Measurements from ENCODE around the gene CHODL.

CHODL gene

GRCh38 chr21:18265944-18266343 is 21.3 kb downstream of the CHODL start:
- no peaks in the 10 kb centered on the region for H3K27me3 Mint-ChIP-seq
- no peaks in the 10 kb centered on the region for H3K36me3 Mint-ChIP-seq (ENCODE audit: low read depth)
- no peak overlapping the region for H3K27ac Mint-ChIP-seq
- no peaks in the 10 kb centered on the region for H3K4me1 Mint-ChIP-seq
- H3K9me3 Mint-ChIP-seq = no peaks in the 10 kb centered on the region
- no peak for DNase-seq
- no peak for ATAC-seq
- H3K4me3 Mint-ChIP-seq = no peak overlapping the region

DNA sequence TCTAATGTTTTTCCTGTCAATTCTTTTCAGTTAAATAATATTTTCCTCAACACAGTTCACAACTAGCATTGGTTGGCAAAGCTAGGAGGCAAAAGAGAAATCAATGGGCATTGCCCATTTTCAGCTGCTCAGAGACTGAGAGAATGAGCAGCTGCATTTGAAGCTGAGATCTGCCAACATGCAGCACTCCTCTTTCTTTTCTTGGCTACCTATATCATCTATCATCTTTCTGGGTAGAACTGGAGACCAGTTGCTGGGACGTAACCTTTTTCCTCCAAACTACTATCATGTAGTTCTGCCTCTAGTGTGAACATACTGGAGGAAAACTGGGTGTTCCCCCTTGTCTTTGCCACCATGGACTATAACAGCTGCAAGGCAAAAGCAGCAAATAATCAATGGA is 22.9 kb downstream of the CHODL start:
- H3K4me1 Mint-ChIP-seq = no peaks in the 10 kb centered on the region
- DNase-seq (no peak), ATAC-seq (no peak)
- no peak overlapping the region for H3K4me3 Mint-ChIP-seq
- H3K27ac Mint-ChIP-seq = no peak overlapping the region
- no peaks in the 10 kb centered on the region for H3K9me3 Mint-ChIP-seq
- H3K36me3 Mint-ChIP-seq (ENCODE audit: low read depth) = no peaks in the 10 kb centered on the region
- no peaks in the 10 kb centered on the region for H3K27me3 Mint-ChIP-seq

- DNase-seq (no peak), ATAC-seq (no peak)
- Mint-ChIP-seq H3K27ac (no peak overlapping the region), H3K4me1 (no peaks in the 10 kb centered on the region), H3K4me3 (no peak overlapping the region), H3K27me3 (no peaks in the 10 kb centered on the region), H3K36me3 (ENCODE audit: low read depth) (no peaks in the 10 kb centered on the region), H3K9me3 (no peaks in the 10 kb centered on the region)
Observed at GRCh38 chr21:18268906-18269305, 24.3 kb downstream of the CHODL start.

DNA sequence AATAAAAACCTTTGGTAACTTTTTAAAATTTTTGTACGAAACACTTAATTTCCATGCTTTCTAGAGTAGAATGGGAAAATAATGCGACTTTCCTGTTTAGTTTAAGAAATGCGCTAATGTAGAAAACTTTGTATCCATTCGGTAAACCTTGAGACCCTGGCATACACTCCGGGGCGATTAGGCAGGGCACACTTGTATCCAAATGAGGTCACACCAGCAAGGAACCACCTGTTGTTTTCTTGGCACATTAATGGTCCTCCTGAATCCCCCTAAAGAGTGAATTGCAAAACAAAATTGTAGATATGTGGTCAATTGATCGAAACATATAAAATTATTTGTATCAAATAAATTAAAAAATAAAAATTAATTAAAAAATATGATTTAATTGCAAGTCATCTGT is 25.2 kb downstream of the CHODL start:
- H3K9me3 Mint-ChIP-seq = no peaks in the 10 kb centered on the region
- no peaks in the 10 kb centered on the region for H3K36me3 Mint-ChIP-seq (ENCODE audit: low read depth)
- H3K27me3 Mint-ChIP-seq = no peaks in the 10 kb centered on the region
- DNase-seq (no peak), ATAC-seq (no peak)
- no peak overlapping the region for H3K27ac Mint-ChIP-seq
- H3K4me3 Mint-ChIP-seq = no peak overlapping the region
- H3K4me1 Mint-ChIP-seq = no peaks in the 10 kb centered on the region

GRCh38 chr21:18273400-18273799 is 28.8 kb downstream of the CHODL start:
- Mint-ChIP-seq H3K27ac (no peak overlapping the region), H3K27me3 (no peaks in the 10 kb centered on the region), H3K4me3 (no peak overlapping the region), H3K36me3 (ENCODE audit: low read depth) (no peaks in the 10 kb centered on the region), H3K9me3 (no peaks in the 10 kb centered on the region), H3K4me1 (no peaks in the 10 kb centered on the region)
- ATAC-seq = no peak
- no peak for DNase-seq

DNA sequence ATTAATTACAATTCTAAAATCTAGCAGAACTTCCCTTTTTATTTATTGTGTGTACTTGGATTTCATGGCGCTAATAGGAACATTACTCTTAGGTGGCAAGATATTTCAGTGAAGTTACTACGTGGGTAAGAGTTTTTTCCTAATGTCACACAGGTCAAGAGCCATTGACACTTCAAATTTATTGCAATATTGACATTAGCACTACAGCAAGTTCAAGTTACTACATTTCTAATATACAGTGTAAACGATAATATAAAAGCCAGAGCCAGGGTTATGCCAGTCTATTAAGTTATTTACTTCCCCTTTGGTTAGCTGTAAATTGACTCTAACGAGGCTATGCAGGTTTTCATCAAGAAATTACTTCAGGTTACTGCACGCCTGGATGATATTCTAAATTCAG is 29.7 kb downstream of the CHODL start:
- Mint-ChIP-seq H3K4me1 (no peaks in the 10 kb centered on the region), H3K9me3 (no peaks in the 10 kb centered on the region), H3K4me3 (no peak overlapping the region), H3K27me3 (no peaks in the 10 kb centered on the region), H3K36me3 (ENCODE audit: low read depth) (no peaks in the 10 kb centered on the region), H3K27ac (no peak overlapping the region)
- no peak for DNase-seq
- no peak for ATAC-seq

- no peak for ATAC-seq
- Mint-ChIP-seq H3K27ac (no peak overlapping the region), H3K4me1 (no peaks in the 10 kb centered on the region), H3K27me3 (peaks cover 1% of the 10 kb centered on the region), H3K4me3 (no peak overlapping the region), H3K36me3 (ENCODE audit: low read depth) (no peaks in the 10 kb centered on the region), H3K9me3 (no peaks in the 10 kb centered on the region)
- DNase-seq = no peak
Observed at GRCh38 chr21:18275781-18276180, 31.1 kb downstream of the CHODL start.

- Mint-ChIP-seq H3K36me3 (ENCODE audit: low read depth) (no peaks in the 10 kb centered on the region), H3K27ac (no peak overlapping the region), H3K27me3 (peaks cover 1% of the 10 kb centered on the region), H3K9me3 (no peaks in the 10 kb centered on the region), H3K4me3 (no peak overlapping the region), H3K4me1 (no peaks in the 10 kb centered on the region)
- DNase-seq (no peak), ATAC-seq (no peak)
Observed at GRCh38 chr21:18285379-18285778, 40.7 kb downstream of the CHODL start.

- Mint-ChIP-seq H3K4me1 (no peaks in the 10 kb centered on the region), H3K9me3 (no peaks in the 10 kb centered on the region), H3K27me3 (no peaks in the 10 kb centered on the region), H3K4me3 (no peak overlapping the region), H3K36me3 (ENCODE audit: low read depth) (no peaks in the 10 kb centered on the region), H3K27ac (no peak overlapping the region)
- no peak for DNase-seq
- ATAC-seq = no peak
Observed at GRCh38 chr21:18289876-18290275, 45.2 kb downstream of the CHODL start.

DNA sequence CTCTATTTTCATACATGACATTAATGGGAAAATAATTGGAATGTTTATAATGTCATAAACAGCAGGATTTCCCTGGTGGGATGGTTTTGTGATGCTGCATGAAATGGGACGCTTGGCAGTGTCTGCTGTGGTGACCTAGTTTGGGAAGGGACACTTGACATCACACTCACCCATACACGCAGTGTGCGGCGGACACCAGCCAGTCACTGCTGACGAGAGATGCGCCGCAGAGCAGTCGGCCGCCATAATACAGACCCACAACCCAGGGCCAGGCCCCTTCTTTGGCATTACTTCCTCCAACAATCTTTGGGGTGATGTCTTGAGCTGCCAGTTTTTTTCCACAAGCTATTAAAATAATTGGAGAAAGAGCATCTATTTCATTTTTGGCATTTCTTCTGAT is 49.5 kb downstream of the CHODL start:
- no peaks in the 10 kb centered on the region for H3K36me3 Mint-ChIP-seq (ENCODE audit: low read depth)
- no peak overlapping the region for H3K4me3 Mint-ChIP-seq
- ATAC-seq (no peak), DNase-seq (no peak)
- no peak overlapping the region for H3K27ac Mint-ChIP-seq
- H3K27me3 Mint-ChIP-seq = no peaks in the 10 kb centered on the region
- no peaks in the 10 kb centered on the region for H3K4me1 Mint-ChIP-seq
- H3K9me3 Mint-ChIP-seq = no peaks in the 10 kb centered on the region

DNA sequence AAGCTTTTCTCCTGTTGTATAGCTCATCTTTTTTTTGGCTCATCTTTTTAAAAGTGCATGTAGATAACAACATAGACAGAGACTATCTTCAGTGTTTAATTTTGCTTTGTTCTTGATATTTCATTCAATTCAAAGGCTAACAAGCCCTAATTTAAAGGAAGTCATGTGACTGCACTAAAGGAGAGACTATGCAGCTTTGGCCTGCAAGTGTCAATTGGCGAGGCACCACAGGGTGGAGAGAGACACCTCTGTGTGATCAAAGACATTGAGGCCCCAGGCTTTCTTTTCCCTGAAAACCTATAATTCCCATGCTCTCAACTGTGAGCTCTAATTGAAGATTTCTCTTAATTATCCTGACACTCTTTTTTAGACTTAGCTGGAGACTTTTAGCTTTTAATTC is 53.6 kb downstream of the CHODL start:
- DNase-seq = no peak
- Mint-ChIP-seq H3K27me3 (no peaks in the 10 kb centered on the region), H3K9me3 (no peaks in the 10 kb centered on the region)

More for the DNA sequence above, 53.6 kb downstream of the CHODL start:
- Mint-ChIP-seq H3K4me3 (no peak overlapping the region), H3K4me1 (no peaks in the 10 kb centered on the region), H3K36me3 (ENCODE audit: low read depth) (no peaks in the 10 kb centered on the region), H3K27ac (no peak overlapping the region)
- ATAC-seq = no peak

Measured in activated naive CD8-positive, alpha-beta T cell treated with anti-CD3 and anti-CD28 coated beads, Interleukin-2, amount 50 U/mL, for 24 hours (primary cell).